ENCODE data around the gene FBN1. TPM values are rescaled to one million over a fixed set of nuclear protein-coding genes. Genes with fewer than 3 reads are reported as not detected.

FBN1 gene
- total and polyA plus RNA-seq, 2 donors (not counting 3 experiments of a cell fraction or from before 2014, with no cell fraction given): 107 to 111 TPM

DNA sequence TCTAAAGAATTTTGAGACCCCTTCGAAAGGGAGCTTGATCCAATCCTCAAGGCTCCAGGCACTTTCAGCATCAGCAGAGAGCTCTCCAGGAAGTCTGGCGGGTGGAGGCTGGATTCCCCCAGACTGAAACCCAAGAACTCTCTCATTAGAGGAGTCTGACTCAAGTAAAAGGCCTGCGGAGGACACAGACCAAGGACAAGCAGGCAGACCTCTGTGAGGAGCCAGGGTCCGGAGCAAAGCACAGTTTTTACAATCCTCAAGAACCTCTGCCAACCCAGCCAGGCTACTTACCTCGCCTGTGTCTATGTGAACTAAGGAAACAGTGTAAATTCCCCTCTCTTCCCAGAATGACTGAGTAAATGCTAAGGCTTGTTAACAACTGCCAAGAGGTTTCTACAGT, 86.2 kb downstream of the FBN1 start:
- H3K4me1 ChIP-seq (ENCODE audit: control insufficient read depth, extremely low read depth, insufficient read depth, low read length): peaks cover 22% of the 10 kb centered on the region

More for the DNA sequence above, 86.2 kb downstream of the FBN1 start:
- no peak overlapping the region for H2AFZ ChIP-seq (ENCODE audit: low read depth, low read length)
- H3K4me3 ChIP-seq (replicated peaks in 1 of 3; ENCODE audit: insufficient read depth in 1 of 3, low read depth in 1 of 3, low read length in 3 of 3): no peak overlapping the region
- H3K79me2 ChIP-seq (ENCODE audit: control insufficient read depth, insufficient read depth, low read length): no peaks in the 10 kb centered on the region
- no peaks in the 10 kb centered on the region for H4K20me1 ChIP-seq (replicated peaks; ENCODE audit: control insufficient read depth, extremely low read depth, insufficient read depth, low read length)
- no peaks in the 10 kb centered on the region for H3K27me3 ChIP-seq (ENCODE audit: control insufficient read depth in 2 of 2, insufficient read depth in 2 of 2, low read length in 2 of 2)
- BruUV-seq (replicated peaks): no TSS peak
- dilution Hi-C loops (cut with MboI; ENCODE audit: extremely low pct_ligation_motif_present, low sequenced_read_pairs): no loop called here
- no peaks in the 10 kb centered on the region for H3K9me1 ChIP-seq (replicated peaks; ENCODE audit: control insufficient read depth, extremely low read depth, insufficient read depth, low read length)
- FAIRE-seq (peak; percentile 63), DNase-seq (ENCODE audit: low read depth, low spot score) (peak; percentile 66)
- H3K4me2 ChIP-seq (ENCODE audit: insufficient read depth, low read length): no peak overlapping the region
- no peaks in the 10 kb centered on the region for H3K9me3 ChIP-seq (replicated peaks; ENCODE audit: control insufficient read depth, insufficient read depth, low read length)
- intact Hi-C loops (cut with micrococcal nuclease): no loop called here
- no peak overlapping the region for H3K9ac ChIP-seq (replicated peaks; ENCODE audit: extremely low read depth, insufficient read depth, low read length)
- no peaks in the 10 kb centered on the region for H3K36me3 ChIP-seq (ENCODE audit: control insufficient read depth in 2 of 2, extremely low read depth in 1 of 2, insufficient read depth in 2 of 2, low read length in 2 of 2)
- no peak overlapping the region for H3K27ac ChIP-seq (ENCODE audit: insufficient read depth, low read depth, low read length)
- TF ChIP-seq EZH2 (IDR thresholded peaks at IDR 0.05; ENCODE audit: borderline replicate concordance, low read depth, low read length, severe bottlenecking) (no peak), POLR2AphosphoS5 (IDR thresholded peaks at IDR 0.05; ENCODE audit: insufficient read depth, low read depth, low read length) (no peak), JUN (IDR thresholded peaks at IDR 0.05; ENCODE audit: borderline replicate concordance, insufficient read depth, insufficient read length, low read depth) (no peak), MYC (IDR thresholded peaks at IDR 0.05; ENCODE audit: low read depth, low read length) (no peak), POLR2A (IDR thresholded peaks at IDR 0.05; ENCODE audit: low read depth, low read length) (no peak), FOS (IDR thresholded peaks at IDR 0.05; ENCODE audit: borderline replicate concordance, insufficient read depth, low read length) (no peak), GATA2 (IDR thresholded peaks at IDR 0.05; ENCODE audit: insufficient read depth, insufficient read length, low read depth, low read length) (no peak)
- TF ChIP-seq, protein P1, sequence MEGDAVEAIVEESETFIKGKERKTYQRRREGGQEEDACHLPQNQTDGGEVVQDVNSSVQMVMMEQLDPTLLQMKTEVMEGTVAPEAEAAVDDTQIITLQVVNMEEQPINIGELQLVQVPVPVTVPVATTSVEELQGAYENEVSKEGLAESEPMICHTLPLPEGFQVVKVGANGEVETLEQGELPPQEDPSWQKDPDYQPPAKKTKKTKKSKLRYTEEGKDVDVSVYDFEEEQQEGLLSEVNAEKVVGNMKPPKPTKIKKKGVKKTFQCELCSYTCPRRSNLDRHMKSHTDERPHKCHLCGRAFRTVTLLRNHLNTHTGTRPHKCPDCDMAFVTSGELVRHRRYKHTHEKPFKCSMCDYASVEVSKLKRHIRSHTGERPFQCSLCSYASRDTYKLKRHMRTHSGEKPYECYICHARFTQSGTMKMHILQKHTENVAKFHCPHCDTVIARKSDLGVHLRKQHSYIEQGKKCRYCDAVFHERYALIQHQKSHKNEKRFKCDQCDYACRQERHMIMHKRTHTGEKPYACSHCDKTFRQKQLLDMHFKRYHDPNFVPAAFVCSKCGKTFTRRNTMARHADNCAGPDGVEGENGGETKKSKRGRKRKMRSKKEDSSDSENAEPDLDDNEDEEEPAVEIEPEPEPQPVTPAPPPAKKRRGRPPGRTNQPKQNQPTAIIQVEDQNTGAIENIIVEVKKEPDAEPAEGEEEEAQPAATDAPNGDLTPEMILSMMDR (IDR thresholded peaks at IDR 0.05; ENCODE audit: extremely low read depth in 1 of 2, insufficient read depth in 1 of 2, low read depth in 1 of 2, low read length in 2 of 2): no peak
- TF ChIP-seq, protein P2, sequence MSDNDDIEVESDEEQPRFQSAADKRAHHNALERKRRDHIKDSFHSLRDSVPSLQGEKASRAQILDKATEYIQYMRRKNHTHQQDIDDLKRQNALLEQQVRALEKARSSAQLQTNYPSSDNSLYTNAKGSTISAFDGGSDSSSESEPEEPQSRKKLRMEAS (IDR thresholded peaks at IDR 0.05; ENCODE audit: insufficient read depth, insufficient read length): no peak
- POLR2A ChIA-PET: no interaction called here
- CTCF ChIA-PET: interaction anchor here (1.0 to 1.2 kb wide), 2 partner anchors 11 to 23 kb away, joined by 4 to 5 read pairs; no protein-coding TSS in a partner anchor

Data from endothelial cell of umbilical vein (primary cell).